GM12874 (cell line): Measurements from ENCODE around the gene ROMO1.

ENCODE experiments used
- CTCF ChIP-seq: IDR thresholded peaks from 2 replicates; pipeline ENCODE4 v1.5.1; 2011; ENCODE audit warnings: low read depth, mild to moderate bottlenecking, control low read depth, low read length, moderate library complexity; ENCODE audit not compliant: insufficient read depth

The ROMO1 gene

GRCh38 chr20:35665949-35666288 is 33.3 kb upstream of the ROMO1 start:
- TF ChIP-seq CTCF: no peak

DNA sequence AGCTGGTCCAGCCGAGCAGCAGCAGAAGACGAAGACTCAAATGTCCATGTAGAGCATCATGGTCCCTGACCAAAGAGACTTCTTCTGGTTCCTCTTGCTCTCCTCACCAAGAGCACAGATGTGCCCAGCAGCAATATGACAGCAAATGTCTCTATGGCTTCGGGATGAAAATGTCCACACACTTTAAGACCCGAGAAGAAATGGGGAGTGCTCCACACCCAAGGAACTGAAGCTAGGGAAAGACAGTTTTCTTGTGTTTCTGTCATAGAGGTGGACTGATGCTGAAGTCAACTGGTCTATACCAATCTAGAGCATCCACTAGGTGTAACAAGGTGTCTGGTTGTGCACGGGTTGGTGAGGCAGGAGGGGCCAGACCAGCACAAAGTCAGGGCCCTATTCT is 30.0 kb upstream of the ROMO1 start:
- no peak for TF ChIP-seq CTCF

DNA sequence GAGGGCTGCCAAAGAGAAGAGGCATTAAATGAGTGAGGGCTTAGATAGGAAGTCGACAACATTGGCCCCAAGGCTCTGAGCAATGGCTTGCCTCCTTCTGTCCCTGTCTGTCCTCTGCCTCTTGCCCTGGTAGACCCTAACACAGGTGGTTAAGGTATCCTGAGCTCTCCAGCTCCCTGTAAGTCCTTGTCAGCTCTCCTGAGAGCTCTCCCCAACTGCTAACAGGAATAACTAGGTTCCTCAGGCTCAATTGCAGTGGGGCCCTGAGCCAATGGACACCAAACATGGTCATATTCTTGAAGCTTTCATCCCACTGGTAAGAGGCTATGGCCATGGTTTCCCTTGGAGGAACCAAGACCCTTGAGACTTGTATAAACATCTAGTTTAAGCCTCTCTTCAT is 29.5 kb upstream of the ROMO1 start:
- TF ChIP-seq CTCF: no peak

- TF ChIP-seq CTCF: no peak
These were observed 25.3 kb upstream of the ROMO1 start for GRCh38 chr20:35673884-35674283.

DNA sequence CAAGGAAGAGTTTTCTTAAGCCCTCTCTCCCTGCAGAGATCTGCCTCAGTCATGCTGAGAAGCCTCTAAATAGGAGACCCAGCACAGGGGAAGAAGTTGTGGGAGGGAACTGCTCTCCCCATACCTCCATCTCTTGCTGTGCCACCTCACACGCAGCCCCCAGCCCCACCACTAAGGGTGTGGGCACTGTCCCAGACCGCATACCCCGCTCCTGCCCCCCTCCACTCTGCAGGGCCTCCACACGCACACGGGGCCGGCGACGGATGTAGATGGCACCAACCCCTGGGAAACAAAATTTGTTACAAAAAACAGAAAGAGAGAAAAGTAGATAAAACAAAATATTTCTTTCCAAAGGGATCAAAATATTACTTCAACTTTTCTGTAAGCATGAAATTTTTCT is 24.3 kb upstream of the ROMO1 start:
- no peak for TF ChIP-seq CTCF

GRCh38 chr20:35680452-35681183 is 18.6 kb upstream of the ROMO1 start:
- no peak for TF ChIP-seq CTCF

DNA sequence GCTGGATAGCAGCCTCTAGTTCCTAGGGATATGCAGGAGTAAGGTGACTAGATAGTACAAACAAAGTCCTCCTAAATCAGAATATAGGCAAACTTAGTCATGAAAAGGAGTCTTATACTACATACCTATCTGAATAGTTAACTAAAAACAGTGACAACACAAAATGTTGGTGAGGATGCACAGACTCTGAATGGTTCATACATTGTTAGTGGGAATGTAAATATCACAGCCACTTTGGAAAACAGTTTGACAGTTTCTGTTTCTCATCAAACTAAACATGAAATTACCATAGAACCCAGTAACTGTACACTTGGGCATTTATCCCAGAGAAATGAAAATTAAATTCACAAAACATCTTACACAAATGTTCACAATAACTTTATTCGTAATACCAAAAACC is 17.2 kb upstream of the ROMO1 start:
- no peak for TF ChIP-seq CTCF
